ENCODE data around the gene ACP5.

Gene ACP5

GRCh38 chr19:11541238-11541637, 36.2 kb downstream of the ACP5 start:
- Histone ChIP-seq H3K36me3 (ENCODE audit: control insufficient read depth, insufficient read depth, low read length) (no peaks in the 10 kb centered on the region), H3K4me3 (replicated peaks; ENCODE audit: low read depth, low read length) (no peak overlapping the region), H3K27me3 (replicated peaks; ENCODE audit: control insufficient read depth, insufficient read depth, low read length) (no peaks in the 10 kb centered on the region)
- no peak for TF ChIP-seq CTCF (IDR thresholded peaks at IDR 0.05; ENCODE audit: insufficient read depth, low read length, poor library complexity, severe bottlenecking)
- DNase-seq (ENCODE audit: extremely low read depth, insufficient read length) = no peak

- no peak overlapping the region for H3K4me3 ChIP-seq (replicated peaks; ENCODE audit: low read depth, low read length)
Measured at GRCh38 chr19:11540645-11541044, 36.8 kb downstream of the ACP5 start.

GRCh38 chr19:11539495-11540365, 37.7 kb downstream of the ACP5 start:
- TF ChIP-seq CTCF (IDR thresholded peaks at IDR 0.05; ENCODE audit: insufficient read depth, low read length, poor library complexity, severe bottlenecking) = no peak
- H3K4me3 ChIP-seq (replicated peaks; ENCODE audit: low read depth, low read length) = no peak overlapping the region
- no peaks in the 10 kb centered on the region for H3K36me3 ChIP-seq (ENCODE audit: control insufficient read depth, insufficient read depth, low read length)
- no peak for DNase-seq (ENCODE audit: extremely low read depth, insufficient read length)
- H3K27me3 ChIP-seq (replicated peaks; ENCODE audit: control insufficient read depth, insufficient read depth, low read length) = no peaks in the 10 kb centered on the region

More at GRCh38 chr19:11540645-11541044, 36.8 kb downstream of the ACP5 start:
- H3K36me3 ChIP-seq (ENCODE audit: control insufficient read depth, insufficient read depth, low read length) = no peaks in the 10 kb centered on the region
- DNase-seq (ENCODE audit: extremely low read depth, insufficient read length) = no peak
- no peak for TF ChIP-seq CTCF (IDR thresholded peaks at IDR 0.05; ENCODE audit: insufficient read depth, low read length, poor library complexity, severe bottlenecking)
- H3K27me3 ChIP-seq (replicated peaks; ENCODE audit: control insufficient read depth, insufficient read depth, low read length) = no peaks in the 10 kb centered on the region

- DNase-seq (ENCODE audit: extremely low read depth, insufficient read length) = no peak
- H3K4me3 ChIP-seq (replicated peaks; ENCODE audit: low read depth, low read length) = no peak within 1 kb of the TSS
- no peaks in the 10 kb centered on the region for H3K36me3 ChIP-seq (ENCODE audit: control insufficient read depth, insufficient read depth, low read length)
- TF ChIP-seq CTCF (IDR thresholded peaks at IDR 0.05; ENCODE audit: insufficient read depth, low read length, poor library complexity, severe bottlenecking) = no peak
- no peaks in the 10 kb centered on the region for H3K27me3 ChIP-seq (replicated peaks; ENCODE audit: control insufficient read depth, insufficient read depth, low read length)
Measured at GRCh38 chr19:11538232-11539036, 39.0 kb downstream of the ACP5 start, which contains the start of gene CNN1. TSS of gene CNN1 (plus strand) at chr19:11538851. CDS start at chr19:11538928, 77 bp downstream.

GRCh38 chr19:11535792-11536595, 41.5 kb downstream of the ACP5 start:
- H3K4me3 ChIP-seq (replicated peaks; ENCODE audit: low read depth, low read length) = peak overlapping the region; percentile 60
- no peaks in the 10 kb centered on the region for H3K36me3 ChIP-seq (ENCODE audit: control insufficient read depth, insufficient read depth, low read length)
- H3K27me3 ChIP-seq (replicated peaks; ENCODE audit: control insufficient read depth, insufficient read depth, low read length) = no peaks in the 10 kb centered on the region
- peak; percentile 79 for TF ChIP-seq CTCF (IDR thresholded peaks at IDR 0.05; ENCODE audit: insufficient read depth, low read length, poor library complexity, severe bottlenecking)
- peak; percentile 92 for DNase-seq (ENCODE audit: extremely low read depth, insufficient read length)
